ENCODE measurements around the gene GPR85.

DNA sequence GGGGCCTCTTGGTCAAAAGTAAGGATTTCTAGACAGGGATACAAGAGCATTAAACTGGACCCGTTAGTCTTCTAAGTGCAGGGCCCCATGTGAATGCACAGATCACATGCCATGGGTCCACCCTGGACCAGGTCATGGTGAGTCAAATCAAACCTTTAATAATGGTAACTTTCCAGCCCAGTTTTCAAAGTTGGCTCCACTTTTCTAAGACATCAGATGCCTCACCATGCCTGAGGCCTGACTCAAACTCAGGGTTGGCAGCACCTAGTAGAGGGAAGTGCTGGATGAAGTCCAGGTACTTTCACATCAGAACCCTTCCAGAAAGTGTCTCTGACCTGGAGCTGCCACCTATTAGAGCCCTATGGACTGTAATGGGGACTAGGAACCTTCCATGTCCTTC, 41.4 kb upstream of the GPR85 start:
- TF ChIP-seq YY1 (IDR thresholded peaks at IDR 0.05; ENCODE audit: insufficient read depth, insufficient read length) (no peak), ZNF274 (IDR thresholded peaks at IDR 0.05; ENCODE audit: low read depth, low read length) (no peak)

All from NT2/D1 (cell line).